ENCODE measurements around the gene DSG4.

The DSG4 gene

DNA sequence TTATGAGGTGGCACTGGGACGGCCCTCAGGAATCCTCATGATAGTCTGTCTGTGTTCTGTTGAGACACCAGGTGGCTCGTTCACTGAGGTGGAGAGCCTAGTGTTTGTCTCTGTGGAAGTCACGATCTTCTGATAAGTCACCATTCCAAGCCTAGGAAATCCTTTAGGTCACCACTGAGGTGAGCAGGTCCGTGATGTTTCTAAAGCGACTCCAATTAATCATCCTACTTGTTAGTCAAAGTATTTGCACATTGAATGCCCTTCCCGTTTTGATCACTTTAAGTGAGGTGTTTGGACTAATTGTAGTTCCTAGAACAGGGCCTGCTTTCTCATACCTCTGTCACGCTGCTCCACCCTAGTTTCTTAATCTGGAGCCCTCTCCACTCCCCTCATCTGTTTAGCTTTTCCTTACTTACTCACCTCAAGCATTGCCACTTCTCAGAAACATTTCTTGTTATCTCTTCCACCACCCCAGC is 42.9 kb downstream of the DSG4 start:
- DNase-seq (ENCODE audit: low spot score): no peak
- in situ Hi-C loops (cut with MboI; ENCODE audit: low pct_unique_long_range_greater_than_20kb, low sequenced_read_pairs, unreplicated experiment): no loop called here
- TF ChIP-seq, protein P1, sequence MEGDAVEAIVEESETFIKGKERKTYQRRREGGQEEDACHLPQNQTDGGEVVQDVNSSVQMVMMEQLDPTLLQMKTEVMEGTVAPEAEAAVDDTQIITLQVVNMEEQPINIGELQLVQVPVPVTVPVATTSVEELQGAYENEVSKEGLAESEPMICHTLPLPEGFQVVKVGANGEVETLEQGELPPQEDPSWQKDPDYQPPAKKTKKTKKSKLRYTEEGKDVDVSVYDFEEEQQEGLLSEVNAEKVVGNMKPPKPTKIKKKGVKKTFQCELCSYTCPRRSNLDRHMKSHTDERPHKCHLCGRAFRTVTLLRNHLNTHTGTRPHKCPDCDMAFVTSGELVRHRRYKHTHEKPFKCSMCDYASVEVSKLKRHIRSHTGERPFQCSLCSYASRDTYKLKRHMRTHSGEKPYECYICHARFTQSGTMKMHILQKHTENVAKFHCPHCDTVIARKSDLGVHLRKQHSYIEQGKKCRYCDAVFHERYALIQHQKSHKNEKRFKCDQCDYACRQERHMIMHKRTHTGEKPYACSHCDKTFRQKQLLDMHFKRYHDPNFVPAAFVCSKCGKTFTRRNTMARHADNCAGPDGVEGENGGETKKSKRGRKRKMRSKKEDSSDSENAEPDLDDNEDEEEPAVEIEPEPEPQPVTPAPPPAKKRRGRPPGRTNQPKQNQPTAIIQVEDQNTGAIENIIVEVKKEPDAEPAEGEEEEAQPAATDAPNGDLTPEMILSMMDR (IDR thresholded peaks at IDR 0.05; ENCODE audit: extremely low read depth, insufficient read depth, missing control alignments): no peak

DNA sequence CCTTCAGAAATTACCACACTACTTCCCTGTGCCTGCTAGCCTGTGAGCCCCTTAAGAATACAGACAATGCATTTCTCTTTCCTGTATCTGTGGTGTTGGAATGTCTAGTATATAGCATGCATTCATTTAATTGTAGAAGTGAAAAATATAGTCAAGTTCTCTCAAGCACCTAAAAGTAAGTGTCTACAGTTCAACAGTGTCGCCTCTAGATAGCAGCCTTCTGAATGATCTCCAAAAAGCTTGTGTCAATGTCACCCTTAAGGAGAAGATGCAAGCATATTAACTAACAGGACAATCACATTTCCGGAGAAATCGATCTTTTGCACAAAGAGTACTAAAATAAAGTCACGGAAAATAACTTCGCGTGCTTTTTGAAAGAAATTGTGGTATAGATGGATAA is 43.5 kb downstream of the DSG4 start:
- in situ Hi-C loops (cut with MboI; ENCODE audit: low pct_unique_long_range_greater_than_20kb, low sequenced_read_pairs, unreplicated experiment): no loop called here

DNA sequence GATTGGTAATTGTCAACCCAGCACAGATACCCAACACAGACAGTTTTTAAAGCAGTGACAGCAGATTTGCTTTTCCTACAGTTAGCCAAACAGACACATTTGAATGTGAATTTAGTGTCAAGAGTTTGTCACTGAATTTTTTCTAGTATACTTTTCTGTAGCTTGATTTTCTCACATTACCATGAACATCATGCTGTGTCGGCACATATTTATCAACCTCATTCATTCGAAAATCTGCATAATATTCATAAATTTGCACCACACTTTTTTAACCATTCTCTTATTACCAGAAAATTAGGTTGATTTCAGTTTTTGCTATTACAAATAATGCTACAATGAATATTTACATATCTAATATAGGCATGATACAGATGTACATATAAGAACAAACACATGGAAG is 43.9 kb downstream of the DSG4 start:
- TF ChIP-seq, protein P1 (IDR thresholded peaks at IDR 0.05; ENCODE audit: extremely low read depth, insufficient read depth, missing control alignments): no peak
- no peak for DNase-seq (ENCODE audit: low spot score)
- in situ Hi-C loops (cut with MboI; ENCODE audit: low pct_unique_long_range_greater_than_20kb, low sequenced_read_pairs, unreplicated experiment): no loop called here

More for the DNA sequence above, 43.5 kb downstream of the DSG4 start:
- no peak for DNase-seq (ENCODE audit: low spot score)
- TF ChIP-seq, protein P1 (IDR thresholded peaks at IDR 0.05; ENCODE audit: extremely low read depth, insufficient read depth, missing control alignments): no peak

DNA sequence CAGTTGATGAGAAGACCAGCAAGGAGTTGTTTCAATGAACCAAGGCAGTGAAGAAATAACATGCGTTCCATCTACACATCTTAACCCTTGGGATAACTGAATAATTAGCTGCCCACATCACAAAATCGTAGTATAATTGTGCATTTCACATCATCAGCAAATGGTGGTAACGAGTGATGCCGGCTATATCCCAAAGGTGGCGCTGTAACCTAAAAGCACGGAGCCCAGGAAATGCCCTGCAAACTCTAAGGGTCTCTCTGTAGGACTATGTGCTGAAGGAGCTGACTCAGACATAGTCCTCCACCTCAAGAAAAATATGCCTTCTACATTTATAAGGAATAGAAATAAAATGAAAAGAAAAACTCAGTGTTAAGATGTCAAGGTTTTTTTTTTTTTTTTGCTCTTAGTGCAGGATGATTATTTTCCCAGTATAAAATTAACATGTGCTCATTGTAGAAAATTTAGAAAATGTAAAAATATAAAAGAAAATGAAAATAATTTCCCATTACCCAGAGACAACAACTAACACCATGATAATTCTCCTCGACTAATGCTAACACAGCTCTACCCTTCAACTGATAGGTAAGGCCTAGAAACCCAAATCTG is 47.9 kb downstream of the DSG4 start:
- TF ChIP-seq, protein P1 (IDR thresholded peaks at IDR 0.05; ENCODE audit: extremely low read depth, insufficient read depth, missing control alignments): peak; percentile 82
- DNase-seq (ENCODE audit: low spot score): peak; percentile 29
- in situ Hi-C loops (cut with MboI; ENCODE audit: low pct_unique_long_range_greater_than_20kb, low sequenced_read_pairs, unreplicated experiment): no loop called here

DNA sequence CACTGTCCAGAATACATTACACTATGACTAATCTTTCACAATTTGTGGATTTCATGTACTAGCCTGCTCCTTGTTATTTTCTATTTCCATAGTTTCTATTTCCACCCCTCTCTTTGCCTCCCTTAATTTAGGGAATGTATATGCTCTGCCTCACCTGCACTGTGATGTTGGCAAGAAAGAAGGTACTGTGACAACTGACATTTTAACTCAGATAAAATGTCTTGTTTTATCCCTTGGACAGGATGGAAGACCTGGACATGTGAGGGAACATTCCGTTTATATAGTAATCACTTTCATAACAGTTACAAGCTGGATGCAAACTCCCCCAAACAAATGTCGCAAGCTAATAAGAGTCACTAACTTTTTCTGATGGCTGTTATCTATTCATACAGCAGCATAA is 49.4 kb downstream of the DSG4 start:
- TF ChIP-seq, protein P1 (IDR thresholded peaks at IDR 0.05; ENCODE audit: extremely low read depth, insufficient read depth, missing control alignments): no peak
- no peak for DNase-seq (ENCODE audit: low spot score)
- in situ Hi-C loops (cut with MboI; ENCODE audit: low pct_unique_long_range_greater_than_20kb, low sequenced_read_pairs, unreplicated experiment): no loop called here

DNA sequence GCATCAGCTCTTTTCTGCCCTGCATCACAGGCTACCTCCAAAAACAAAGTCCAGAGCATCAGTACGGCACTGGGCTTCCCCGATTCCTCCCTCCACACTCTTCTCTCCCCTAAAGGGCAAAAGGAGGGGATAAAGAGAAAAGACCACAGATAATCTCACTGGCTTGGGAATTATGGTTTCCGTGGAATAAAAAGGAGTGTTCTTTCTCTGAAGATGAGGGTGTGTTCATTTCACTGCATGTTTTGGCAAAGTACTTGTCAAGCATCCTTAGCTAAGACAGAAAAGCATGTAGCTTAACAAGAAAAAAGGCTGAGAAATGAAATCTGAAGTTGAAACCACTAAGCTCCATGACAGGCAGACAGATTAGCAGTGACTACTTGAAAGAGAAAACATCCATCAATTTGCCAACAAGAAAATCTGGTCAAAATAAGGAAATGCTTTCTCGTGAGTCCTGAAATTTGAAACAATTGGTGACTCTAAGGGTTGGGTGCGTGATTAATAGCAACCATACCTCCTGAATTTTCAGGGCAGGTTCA is 50.4 kb downstream of the DSG4 start:
- in situ Hi-C loops (cut with MboI; ENCODE audit: low pct_unique_long_range_greater_than_20kb, low sequenced_read_pairs, unreplicated experiment): no loop called here
- no peak for DNase-seq (ENCODE audit: low spot score)
- TF ChIP-seq, protein P1 (IDR thresholded peaks at IDR 0.05; ENCODE audit: extremely low read depth, insufficient read depth, missing control alignments): no peak
